IPS-15b (cell line): ENCODE results near the gene NEMF.
"Not testable (repeated sequence)": the region's sequence is repeated elsewhere in the genome, so short reads cannot be mapped to it uniquely, and the experiment has no call there.

Experiments
- H3K27me3 ChIP-seq: one replicate; pipeline ENCODE4 v1.6.1; 2013; ENCODE audit warnings: low read length; ENCODE audit not compliant: control insufficient read depth, insufficient read depth
- H3K36me3 ChIP-seq: one replicate; pipeline ENCODE4 v1.6.1; 2013; ENCODE audit warnings: low read length; ENCODE audit not compliant: control insufficient read depth, insufficient read depth
- H3K4me1 ChIP-seq: one replicate; pipeline ENCODE4 v1.6.1; 2013; ENCODE audit warnings: mild to moderate bottlenecking, low read length; ENCODE audit not compliant: control insufficient read depth, insufficient read depth
- H3K4me3 ChIP-seq: one replicate; pipeline ENCODE4 v1.5.1; 2013; ENCODE audit warnings: low read depth, low read length
- H3K9ac ChIP-seq: one replicate; pipeline ENCODE4 v1.6.1; 2013; ENCODE audit warnings: low read depth, mild to moderate bottlenecking, low read length
- H3K9me3 ChIP-seq: one replicate; pipeline ENCODE4 v1.6.1; 2013; ENCODE audit warnings: mild to moderate bottlenecking, low read length; ENCODE audit not compliant: control insufficient read depth, insufficient read depth

The NEMF gene

GRCh38 chr14:49781040-49781439 is 71.5 kb downstream of the NEMF start:
- H3K36me3 ChIP-seq, H3K9ac ChIP-seq, H3K27me3 ChIP-seq, H3K4me3 ChIP-seq, H3K9me3 ChIP-seq, H3K4me1 ChIP-seq: not testable (repeated sequence)

- H3K4me1 ChIP-seq = no peaks in the 10 kb centered on the region
- no peaks in the 10 kb centered on the region for H3K27me3 ChIP-seq
- no peak overlapping the region for H3K4me3 ChIP-seq
- no peaks in the 10 kb centered on the region for H3K9me3 ChIP-seq
- peaks cover 5% of the 10 kb centered on the region for H3K36me3 ChIP-seq
- no peak overlapping the region for H3K9ac ChIP-seq
Observed at GRCh38 chr14:49778421-49778820, 74.2 kb downstream of the NEMF start.

DNA sequence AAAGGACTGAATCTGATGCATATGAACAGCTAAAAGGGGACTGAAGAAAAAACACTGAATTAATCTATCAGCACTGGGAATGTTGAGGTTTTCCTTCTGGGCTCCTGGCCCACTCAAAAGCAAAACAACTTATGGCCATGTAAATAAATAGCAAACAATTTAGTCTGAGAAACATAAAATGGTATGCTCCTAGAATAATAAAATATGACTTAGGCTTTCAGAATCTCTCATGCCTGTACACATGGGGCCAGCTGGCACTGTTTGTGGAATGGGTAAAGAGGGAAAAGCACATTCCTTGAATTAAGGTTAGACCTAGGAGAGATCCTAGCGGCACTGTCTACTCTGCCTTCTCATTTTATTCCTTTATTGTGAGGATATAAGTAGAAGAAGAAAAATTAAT is 78.5 kb downstream of the NEMF start:
- Histone ChIP-seq H3K27me3 (no peaks in the 10 kb centered on the region), H3K9me3 (no peaks in the 10 kb centered on the region), H3K9ac (no peak overlapping the region), H3K4me1 (no peaks in the 10 kb centered on the region), H3K36me3 (no peaks in the 10 kb centered on the region), H3K4me3 (no peak overlapping the region)

DNA sequence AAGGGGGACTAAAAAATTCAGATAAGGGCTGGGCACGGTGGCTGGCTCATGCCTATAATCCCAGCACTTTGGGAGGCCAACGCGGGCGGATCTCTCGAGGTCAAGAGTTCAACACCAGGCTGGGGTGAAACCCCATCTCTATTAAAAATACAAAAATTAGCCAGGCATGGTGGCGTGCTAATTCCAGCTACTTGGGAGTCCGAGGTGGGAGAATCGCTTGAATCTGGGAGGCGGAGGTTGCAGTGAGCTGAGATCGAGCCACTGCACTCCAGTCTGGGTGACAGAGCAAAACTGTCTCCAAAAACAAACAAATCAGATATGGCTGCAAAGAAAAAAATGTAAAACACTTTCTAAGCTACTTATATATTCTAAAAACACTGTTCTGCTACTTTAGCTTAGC is 80.9 kb downstream of the NEMF start:
- H3K36me3 ChIP-seq, H3K9me3 ChIP-seq, H3K4me1 ChIP-seq, H3K4me3 ChIP-seq, H3K9ac ChIP-seq, H3K27me3 ChIP-seq: not testable (repeated sequence)

DNA sequence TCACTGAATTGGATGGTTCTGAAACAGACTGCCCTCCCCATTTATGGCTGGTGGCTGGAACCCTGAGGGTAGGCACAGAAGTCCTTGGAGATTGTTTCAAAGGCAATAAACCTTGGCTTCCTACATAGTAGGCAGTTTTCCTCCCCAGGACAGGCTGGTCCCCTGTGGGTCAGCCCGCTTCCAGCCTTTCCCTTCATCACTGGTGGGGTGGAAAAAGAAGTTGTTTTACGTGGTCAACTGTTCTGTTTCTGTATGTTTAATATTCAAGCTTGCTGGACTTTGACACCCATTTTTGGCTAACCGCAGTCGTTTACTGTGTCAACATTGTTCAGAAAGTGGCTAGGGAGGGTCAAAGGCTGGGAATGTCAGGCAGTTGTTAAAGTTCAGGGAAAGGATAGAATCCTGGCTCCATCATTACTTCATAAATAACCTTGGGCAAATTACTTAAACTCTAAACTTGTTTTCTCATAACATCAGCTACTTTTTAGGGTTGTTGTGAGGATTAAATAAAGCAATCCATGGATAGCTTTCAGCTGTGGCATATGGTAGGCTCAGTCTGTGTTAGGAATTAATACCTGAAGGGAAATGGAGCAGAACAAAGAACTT is 82.3 kb downstream of the NEMF start:
- H3K4me1 ChIP-seq = no peaks in the 10 kb centered on the region
- H3K36me3 ChIP-seq = peaks cover 2% of the 10 kb centered on the region
- H3K4me3 ChIP-seq = no peak overlapping the region
- no peaks in the 10 kb centered on the region for H3K9me3 ChIP-seq
- H3K9ac ChIP-seq = no peak overlapping the region
- H3K27me3 ChIP-seq = no peaks in the 10 kb centered on the region

GRCh38 chr14:49769581-49770211 is 82.9 kb downstream of the NEMF start:
- no peaks in the 10 kb centered on the region for H3K4me1 ChIP-seq
- H3K27me3 ChIP-seq = no peaks in the 10 kb centered on the region
- peak overlapping the region; percentile 47 for H3K9ac ChIP-seq
- peak overlapping the region; percentile 97 for H3K4me3 ChIP-seq
- peaks cover 2% of the 10 kb centered on the region for H3K36me3 ChIP-seq
- H3K9me3 ChIP-seq = no peaks in the 10 kb centered on the region

DNA sequence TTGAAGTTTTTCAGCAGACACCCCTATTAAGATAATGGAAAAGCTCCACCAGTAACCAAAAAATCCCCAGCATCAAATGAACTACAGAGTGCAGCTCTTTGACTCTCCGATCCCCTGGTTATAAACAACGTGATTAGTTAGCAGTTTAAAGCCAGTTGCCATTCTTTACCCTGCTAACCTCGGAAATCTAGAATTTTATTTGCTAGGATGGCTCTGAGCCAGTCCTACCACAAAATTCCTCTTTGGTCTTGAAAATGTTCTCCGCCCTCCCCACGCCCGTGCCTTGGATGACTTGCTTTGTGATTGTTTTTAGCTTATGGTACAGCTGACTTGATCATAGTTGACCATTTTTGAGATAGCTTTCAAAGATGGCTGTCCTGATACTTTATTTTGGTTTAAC is 83.4 kb downstream of the NEMF start:
- Histone ChIP-seq H3K4me3 (peak overlapping the region; percentile 97), H3K36me3 (peaks cover 2% of the 10 kb centered on the region), H3K9ac (peak overlapping the region; percentile 47), H3K27me3 (no peaks in the 10 kb centered on the region), H3K9me3 (no peaks in the 10 kb centered on the region), H3K4me1 (no peaks in the 10 kb centered on the region)

GRCh38 chr14:49768301-49769121 is 84.1 kb downstream of the NEMF start:
- H3K4me3 ChIP-seq = peak overlapping the region; percentile 97
- H3K9ac ChIP-seq = peak overlapping the region; percentile 98
- no peaks in the 10 kb centered on the region for H3K27me3 ChIP-seq
- H3K4me1 ChIP-seq = no peaks in the 10 kb centered on the region
- peaks cover 2% of the 10 kb centered on the region for H3K36me3 ChIP-seq
- no peaks in the 10 kb centered on the region for H3K9me3 ChIP-seq

- no peaks in the 10 kb centered on the region for H3K9me3 ChIP-seq
- H3K4me3 ChIP-seq = peak within 1 kb of the TSS; percentile 97
- no peaks in the 10 kb centered on the region for H3K27me3 ChIP-seq
- H3K4me1 ChIP-seq = no peaks in the 10 kb centered on the region
- peak within 1 kb of the TSS; percentile 98 for H3K9ac ChIP-seq
- peaks cover 2% of the 10 kb centered on the region for H3K36me3 ChIP-seq
Observed at GRCh38 chr14:49767571-49768300, 84.9 kb downstream of the NEMF start, which contains the start of gene KLHDC2. TSS of gene KLHDC2 (plus strand) at chr14:49768153. CDS start at chr14:49768469, 316 bp downstream.

DNA sequence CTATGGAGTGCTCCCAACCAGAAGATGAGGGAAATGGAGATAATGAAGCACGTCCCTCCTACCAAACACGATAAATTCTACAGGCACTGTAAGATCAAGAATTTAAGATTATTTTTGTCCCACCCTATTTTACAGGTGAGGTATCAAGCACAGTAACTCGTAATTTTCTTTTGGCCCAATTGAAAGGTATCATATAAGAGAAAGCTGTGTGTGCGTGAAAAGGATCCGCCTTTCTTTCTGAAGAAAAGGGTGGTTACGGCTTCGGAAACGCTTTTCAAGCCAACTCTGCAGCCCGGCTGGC is 85.4 kb downstream of the NEMF start:
- no peaks in the 10 kb centered on the region for H3K27me3 ChIP-seq

GRCh38 chr14:49766839-49767238 is 85.7 kb downstream of the NEMF start:
- peaks cover 2% of the 10 kb centered on the region for H3K36me3 ChIP-seq
- H3K4me3 ChIP-seq = peak overlapping the region; percentile 69
- no peaks in the 10 kb centered on the region for H3K4me1 ChIP-seq
- H3K9me3 ChIP-seq = no peaks in the 10 kb centered on the region
- H3K9ac ChIP-seq = peak overlapping the region; percentile 62
- no peaks in the 10 kb centered on the region for H3K27me3 ChIP-seq

More for the DNA sequence above, 85.4 kb downstream of the NEMF start:
- H3K36me3 ChIP-seq = peaks cover 2% of the 10 kb centered on the region
- no peaks in the 10 kb centered on the region for H3K9me3 ChIP-seq
- H3K9ac ChIP-seq = peak overlapping the region; percentile 62
- H3K4me1 ChIP-seq = no peaks in the 10 kb centered on the region
- peak overlapping the region; percentile 69 for H3K4me3 ChIP-seq
